NCI-H524 treated with DMSO at 0.1 percent for 48 hours (cell line): Measurements from ENCODE around the gene PPFIA3.

Source experiments
- DNase-seq: peaks from one replicate; lab custom pipeline; 2025; lab: John Stamatoyannopoulos, UW

The PPFIA3 gene

DNA sequence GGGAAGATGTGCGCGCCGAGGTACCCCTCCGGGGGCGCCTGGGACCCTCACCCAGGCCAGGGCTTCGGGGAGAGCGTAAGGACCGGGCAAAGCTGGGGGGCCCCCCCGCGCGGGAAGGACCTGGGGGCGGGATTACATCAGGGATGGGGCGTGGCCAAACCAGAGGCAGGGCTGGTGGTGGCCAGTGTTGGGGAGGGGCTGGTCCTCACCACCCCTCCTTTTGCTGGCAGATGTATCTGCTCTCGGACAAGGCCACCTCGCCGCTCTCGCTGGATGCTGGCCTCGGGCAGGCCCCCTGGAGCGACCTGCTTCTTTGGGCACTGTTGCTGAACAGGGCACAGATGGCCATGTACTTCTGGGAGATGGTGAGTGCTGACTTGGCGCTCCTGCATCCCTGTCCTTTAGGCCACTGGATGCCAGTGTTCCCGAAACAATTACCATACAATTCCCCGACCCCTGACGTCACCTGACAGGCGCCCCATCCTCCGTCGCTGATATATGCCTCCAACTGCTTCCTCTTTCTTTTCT lies 63.6 kb downstream of the PPFIA3 start:
- no peak for DNase-seq

DNA sequence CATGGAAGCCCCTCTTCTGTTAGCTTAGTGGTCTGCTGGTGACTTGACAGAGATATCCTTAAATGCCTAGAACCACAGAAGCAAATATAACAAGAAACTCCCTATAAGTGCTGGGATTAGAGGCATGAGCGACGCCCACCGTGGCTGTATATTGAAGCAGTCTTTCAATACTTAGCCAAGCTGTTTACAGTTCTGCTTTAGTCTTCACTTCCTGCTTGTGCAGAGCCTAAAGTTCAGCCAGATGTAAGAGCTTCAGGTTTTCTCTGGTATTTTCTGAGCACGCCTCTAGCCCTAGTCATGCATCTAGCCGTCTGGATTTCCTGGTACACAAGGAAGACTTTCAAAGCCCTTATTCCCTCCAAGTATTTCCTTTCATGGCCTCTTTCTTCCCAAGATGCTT lies 66.8 kb downstream of the PPFIA3 start:
- DNase-seq, result no peak

DNA sequence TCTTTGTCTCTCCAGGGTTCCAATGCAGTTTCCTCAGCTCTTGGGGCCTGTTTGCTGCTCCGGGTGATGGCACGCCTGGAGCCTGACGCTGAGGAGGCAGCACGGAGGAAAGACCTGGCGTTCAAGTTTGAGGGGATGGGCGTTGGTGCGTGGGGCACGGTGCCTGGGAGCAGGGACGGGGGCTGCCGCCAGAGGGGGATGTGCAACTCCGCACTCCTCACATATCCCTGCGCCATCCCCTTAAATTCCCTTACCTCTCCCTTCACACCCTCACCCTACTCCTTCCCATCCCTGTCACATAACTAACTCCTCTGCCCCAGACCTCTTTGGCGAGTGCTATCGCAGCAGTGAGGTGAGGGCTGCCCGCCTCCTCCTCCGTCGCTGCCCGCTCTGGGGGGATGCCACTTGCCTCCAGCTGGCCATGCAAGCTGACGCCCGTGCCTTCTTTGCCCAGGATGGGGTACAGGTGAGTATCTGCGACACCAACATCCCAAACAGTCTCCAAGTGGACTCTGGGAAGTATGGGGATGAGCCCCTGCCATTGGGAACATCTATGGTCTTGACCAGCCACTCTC lies 69.4 kb downstream of the PPFIA3 start:
- DNase-seq, result no peak

DNA sequence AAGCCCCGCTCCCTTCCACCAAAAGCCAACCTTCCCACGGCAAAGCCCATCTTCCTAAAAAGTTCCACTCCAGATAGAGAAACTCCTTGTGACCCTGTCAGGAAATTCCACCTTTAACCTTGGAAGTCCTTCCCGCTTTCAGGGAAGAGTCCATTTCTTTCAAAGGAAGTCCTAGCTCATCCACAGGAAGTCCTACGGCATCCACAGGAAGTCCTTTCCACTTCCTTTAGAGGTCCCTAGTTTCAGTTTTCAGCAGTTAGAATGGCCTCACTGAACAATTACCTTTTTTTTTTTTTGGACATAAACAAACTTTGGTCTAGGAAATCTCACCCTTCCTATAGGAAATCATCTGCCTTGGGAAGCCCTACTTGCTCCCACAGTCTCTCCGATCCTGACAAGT lies 69.9 kb downstream of the PPFIA3 start:
- no peak for DNase-seq

GRCh38 chr19:49190781-49191180 lies 71.4 kb downstream of the PPFIA3 start:
- no peak for DNase-seq

GRCh38 chr19:49193822-49194394 lies 74.6 kb downstream of the PPFIA3 start:
- no peak for DNase-seq

DNA sequence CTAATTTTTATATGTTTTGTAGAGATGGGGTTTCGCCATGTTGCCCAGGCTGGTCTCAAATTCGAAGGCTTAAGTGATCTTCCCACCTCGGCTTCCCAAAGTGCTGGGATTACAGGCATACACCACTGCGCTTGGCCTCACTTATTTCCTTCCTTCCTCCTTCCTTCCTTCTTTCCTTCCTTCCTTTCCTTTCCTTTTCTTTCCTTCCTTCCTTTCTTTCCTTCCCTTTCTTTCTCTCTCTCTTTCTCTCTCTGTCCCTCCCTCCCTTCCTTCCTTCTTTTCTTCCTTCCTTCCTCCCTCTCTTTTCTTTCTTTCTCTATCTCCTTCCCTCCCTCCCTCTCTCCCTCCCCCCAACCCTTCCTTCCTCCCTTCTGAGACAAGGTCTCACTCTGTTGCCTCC lies 75.1 kb downstream of the PPFIA3 start:
- DNase-seq, result no peak

GRCh38 chr19:49196527-49197240 lies 77.3 kb downstream of the PPFIA3 start:
- DNase-seq, result no peak

DNA sequence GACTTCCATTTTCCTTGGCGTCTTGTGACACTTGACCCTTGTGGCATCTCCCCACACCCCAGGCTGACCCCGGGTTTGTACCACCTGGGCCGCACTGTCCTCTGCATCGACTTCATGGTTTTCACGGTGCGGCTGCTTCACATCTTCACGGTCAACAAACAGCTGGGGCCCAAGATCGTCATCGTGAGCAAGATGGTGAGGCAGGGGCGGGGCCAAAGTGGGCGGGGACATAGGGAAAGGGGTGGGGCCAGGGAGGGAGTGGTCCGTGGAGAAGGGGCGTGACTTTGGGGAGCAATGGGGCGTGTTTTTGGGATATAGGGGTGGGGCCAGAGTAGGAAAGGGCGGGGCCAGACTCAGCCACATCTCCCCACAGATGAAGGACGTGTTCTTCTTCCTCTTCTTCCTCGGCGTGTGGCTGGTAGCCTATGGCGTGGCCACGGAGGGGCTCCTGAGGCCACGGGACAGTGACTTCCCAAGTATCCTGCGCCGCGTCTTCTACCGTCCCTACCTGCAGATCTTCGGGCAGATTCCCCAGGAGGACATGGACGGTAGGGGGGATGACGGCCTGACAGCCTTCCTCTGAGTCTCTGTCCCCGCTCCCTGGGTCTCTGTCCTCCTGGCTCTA lies 81.0 kb downstream of the PPFIA3 start:
- no peak for DNase-seq
